Measurements from ENCODE around the gene CYTH4. TPM values are rescaled to one million over a fixed set of nuclear protein-coding genes. Genes with fewer than 3 reads are reported as not detected.

The CYTH4 gene
- total RNA-seq, 1 experiment from 2014 or later: 0.15 TPM

- Mint-ChIP-seq H3K36me3 (no peaks in the 10 kb centered on the region), H3K4me3 (no peak overlapping the region), H3K4me1 (peaks cover 11% of the 10 kb centered on the region), H3K27ac (no peak overlapping the region), H3K27me3 (ENCODE audit: low read depth) (peaks cover 5% of the 10 kb centered on the region), H3K9me3 (no peaks in the 10 kb centered on the region)
- ATAC-seq: no peak
- DNase-seq (ENCODE audit: low spot score): no peak
- TF ChIP-seq ERG (CRISPR knock-in tag; IDR thresholded peaks at IDR 0.05) (no peak), MLX (CRISPR knock-in tag; IDR thresholded peaks at IDR 0.05) (no peak), ATF3 (CRISPR knock-in tag; conservative IDR thresholded peaks at IDR 0.05) (no peak), ZNF671 (CRISPR knock-in tag; IDR thresholded peaks at IDR 0.05) (no peak), CREB1 (CRISPR knock-in tag; IDR thresholded peaks at IDR 0.05) (no peak), IRF2 (CRISPR knock-in tag; IDR thresholded peaks at IDR 0.05; ENCODE audit: borderline replicate concordance, low read depth) (no peak), GRHL2 (CRISPR knock-in tag; IDR thresholded peaks at IDR 0.05; ENCODE audit: insufficient replicate concordance, severe bottlenecking) (no peak), STAT6 (CRISPR knock-in tag; conservative IDR thresholded peaks at IDR 0.05; ENCODE audit: low read depth) (no peak), PREB (CRISPR knock-in tag; IDR thresholded peaks at IDR 0.05; ENCODE audit: borderline replicate concordance) (no peak), RORB (CRISPR knock-in tag; IDR thresholded peaks at IDR 0.05) (no peak), JUN (CRISPR knock-in tag; IDR thresholded peaks at IDR 0.05) (no peak), CREM (CRISPR knock-in tag; IDR thresholded peaks at IDR 0.05) (no peak), ZNF138 (CRISPR knock-in tag; conservative IDR thresholded peaks at IDR 0.05) (no peak), TEAD1 (CRISPR knock-in tag; IDR thresholded peaks at IDR 0.05) (no peak), NR2C2 (CRISPR knock-in tag; IDR thresholded peaks at IDR 0.05) (no peak), ESRRA (CRISPR knock-in tag; IDR thresholded peaks at IDR 0.05; ENCODE audit: borderline replicate concordance) (no peak), NFE2L1 (CRISPR knock-in tag; IDR thresholded peaks at IDR 0.05) (no peak), TP53 (CRISPR knock-in tag; IDR thresholded peaks at IDR 0.05) (no peak), RELA (CRISPR knock-in tag; IDR thresholded peaks at IDR 0.05; ENCODE audit: borderline replicate concordance) (no peak)
- ChIA-PET CTCF (interaction anchor here (0.6 to 3.0 kb wide), 17 partner anchors 10 to 580 kb away, joined by 3 to 69 read pairs (median 7); no protein-coding TSS in a partner anchor), POLR2A (no interaction called here)
These were observed 35.4 kb downstream of the CYTH4 start for GRCh38 chr22:37317698-37318210.

GRCh38 chr22:37318364-37319109 is 36.2 kb downstream of the CYTH4 start:
- H3K36me3 Mint-ChIP-seq: no peaks in the 10 kb centered on the region
- no peaks in the 10 kb centered on the region for H3K9me3 Mint-ChIP-seq
- H3K4me3 Mint-ChIP-seq: no peak overlapping the region
- no peak for ATAC-seq
- H3K4me1 Mint-ChIP-seq: peaks cover 11% of the 10 kb centered on the region
- ChIA-PET POLR2A (no interaction called here), CTCF (interaction anchor here (0.6 to 3.0 kb wide), 10 partner anchors 12 to 579 kb away, joined by 3 to 69 read pairs (median 8); no protein-coding TSS in a partner anchor)
- no peak for DNase-seq (ENCODE audit: low spot score)
- no peak overlapping the region; the same call in 1 of the 2 replicates for H3K27ac Mint-ChIP-seq
- H3K27me3 Mint-ChIP-seq (ENCODE audit: low read depth): peaks cover 11% of the 10 kb centered on the region
- TF ChIP-seq ZNF121 (CRISPR knock-in tag; IDR thresholded peaks at IDR 0.05): peak; percentile 56; the same call in 1 of the 2 replicates
- TF ChIP-seq E2F4 (CRISPR knock-in tag; IDR thresholded peaks at IDR 0.05; ENCODE audit: borderline replicate concordance, low read depth): no peak
- TF ChIP-seq SMAD3 (CRISPR knock-in tag; IDR thresholded peaks at IDR 0.05; ENCODE audit: borderline replicate concordance): no peak
